Astrocyte of the spinal cord (primary cell): ENCODE results near the gene PPP2R5A.

Experiments used
- DNase-seq: peaks from one replicate; pipeline ENCODE4 v3.0.0; 2011; ENCODE audit warnings: low read depth, low spot score
- H3K4me3 ChIP-seq: 2 replicates; pipeline ENCODE4 v1.5.1; 2011; ENCODE audit warnings: low read depth, mild to moderate bottlenecking, low read length, moderate library complexity
- in situ Hi-C: cut with HindIII; loops from 2 replicates; pipeline ENCODE4 v1.10.0; 2017; ENCODE audit warnings: low sequenced_read_pairs
- TF ChIP-seq, protein P1 (sequence below): IDR thresholded peaks from 2 replicates; pipeline ENCODE4 v1.5.1; 2012; ENCODE audit warnings: low read depth, mild to moderate bottlenecking, low read length, inconsistent platforms

PPP2R5A gene

GRCh38 chr1:212261361-212261929 lies 23.8 kb upstream of the PPP2R5A start:
- in situ Hi-C loops, result no loop called here
- TF ChIP-seq, protein P1, sequence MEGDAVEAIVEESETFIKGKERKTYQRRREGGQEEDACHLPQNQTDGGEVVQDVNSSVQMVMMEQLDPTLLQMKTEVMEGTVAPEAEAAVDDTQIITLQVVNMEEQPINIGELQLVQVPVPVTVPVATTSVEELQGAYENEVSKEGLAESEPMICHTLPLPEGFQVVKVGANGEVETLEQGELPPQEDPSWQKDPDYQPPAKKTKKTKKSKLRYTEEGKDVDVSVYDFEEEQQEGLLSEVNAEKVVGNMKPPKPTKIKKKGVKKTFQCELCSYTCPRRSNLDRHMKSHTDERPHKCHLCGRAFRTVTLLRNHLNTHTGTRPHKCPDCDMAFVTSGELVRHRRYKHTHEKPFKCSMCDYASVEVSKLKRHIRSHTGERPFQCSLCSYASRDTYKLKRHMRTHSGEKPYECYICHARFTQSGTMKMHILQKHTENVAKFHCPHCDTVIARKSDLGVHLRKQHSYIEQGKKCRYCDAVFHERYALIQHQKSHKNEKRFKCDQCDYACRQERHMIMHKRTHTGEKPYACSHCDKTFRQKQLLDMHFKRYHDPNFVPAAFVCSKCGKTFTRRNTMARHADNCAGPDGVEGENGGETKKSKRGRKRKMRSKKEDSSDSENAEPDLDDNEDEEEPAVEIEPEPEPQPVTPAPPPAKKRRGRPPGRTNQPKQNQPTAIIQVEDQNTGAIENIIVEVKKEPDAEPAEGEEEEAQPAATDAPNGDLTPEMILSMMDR, result no peak
- DNase-seq, result no peak
- H3K4me3 ChIP-seq, result no peak overlapping the region

GRCh38 chr1:212267017-212267416 lies 18.2 kb upstream of the PPP2R5A start:
- no peak for DNase-seq
- in situ Hi-C loops, result no loop called here
- no peak overlapping the region for H3K4me3 ChIP-seq
- TF ChIP-seq, protein P1, result no peak

GRCh38 chr1:212267460-212267859 lies 17.8 kb upstream of the PPP2R5A start:
- in situ Hi-C loops, result no loop called here
- TF ChIP-seq, protein P1, result no peak
- H3K4me3 ChIP-seq, result no peak overlapping the region
- no peak for DNase-seq

GRCh38 chr1:212269306-212269705 lies 15.9 kb upstream of the PPP2R5A start:
- DNase-seq, result no peak
- in situ Hi-C loops, result no loop called here
- no peak overlapping the region for H3K4me3 ChIP-seq
- TF ChIP-seq, protein P1, result peak; percentile 13

- DNase-seq, result no peak
- in situ Hi-C loops, result no loop called here
- no peak overlapping the region for H3K4me3 ChIP-seq
- TF ChIP-seq, protein P1, result no peak
These were observed 14.6 kb upstream of the PPP2R5A start for GRCh38 chr1:212270564-212270963.

DNA sequence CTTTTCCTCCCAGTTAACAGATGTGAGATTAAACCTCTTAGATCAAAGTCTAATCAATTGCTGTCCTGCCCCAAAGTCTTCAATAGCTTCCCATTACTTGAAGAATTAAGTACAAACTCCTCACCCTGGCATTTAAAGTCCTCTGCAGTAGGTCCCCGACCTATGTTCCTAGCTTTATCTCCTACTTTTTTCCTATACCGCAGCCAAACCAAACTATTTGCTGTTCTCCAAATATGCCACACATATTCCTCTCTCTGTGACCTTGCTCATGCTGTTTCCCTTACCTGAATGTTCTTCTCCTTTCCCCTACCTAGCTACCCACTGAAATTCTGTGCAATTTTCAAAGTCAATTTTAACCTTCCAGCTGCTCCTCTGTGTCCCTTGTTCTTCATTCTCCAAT lies 14.0 kb upstream of the PPP2R5A start:
- no peak for DNase-seq
- in situ Hi-C loops, result no loop called here
- TF ChIP-seq, protein P1, result no peak
- no peak overlapping the region for H3K4me3 ChIP-seq
